HG02943 (cell line): Measurements from ENCODE around the gene ZNF528.
A peak's percentile ranks its signal among the peaks of the same experiment; 100 is the strongest.

Experiments used
- ATAC-seq: cut with Tn5 transposase; IDR thresholded peaks from one replicate; pipeline ENCODE4 v1.9.1; 2021; ENCODE audit warnings: mild to moderate bottlenecking, low read depth, moderate library complexity; ENCODE audit not compliant: unreplicated experiment

ZNF528 gene

GRCh38 chr19:52397310-52398080 lies at the start of gene ZNF528:
Gene ZNF528 (plus strand): TSS chr19:52397849. CDS start chr19:52402014, 4,165 bp downstream.
- peak; percentile 69 for ATAC-seq

- ATAC-seq = no peak
These were observed 46.1 kb upstream of the ZNF528 start for GRCh38 chr19:52351512-52351911.

- no peak for ATAC-seq
These were observed 31.2 kb upstream of the ZNF528 start for GRCh38 chr19:52366414-52366824.

GRCh38 chr19:52369559-52370340 lies 27.9 kb upstream of the ZNF528 start, which contains the start of gene ZNF880:
Gene ZNF880 (plus strand): TSS chr19:52369923. CDS start chr19:52369966, 43 bp downstream.
- ATAC-seq = peak; percentile 87

- ATAC-seq = no peak
These were observed 27.3 kb upstream of the ZNF528 start for GRCh38 chr19:52370341-52370710.

GRCh38 chr19:52391135-52391534 lies 6.5 kb upstream of the ZNF528 start:
- ATAC-seq = no peak

GRCh38 chr19:52398081-52398441 lies 412 bp downstream of the ZNF528 start:
- ATAC-seq = no peak

GRCh38 chr19:52410276-52410675 lies 12.6 kb downstream of the ZNF528 start:
- ATAC-seq = no peak

- ATAC-seq = no peak
These were observed 18.1 kb downstream of the ZNF528 start for GRCh38 chr19:52415711-52416110.

GRCh38 chr19:52428937-52429336 lies 31.3 kb downstream of the ZNF528 start, which contains the start of gene ZNF534:
Gene ZNF534 (plus strand): TSS chr19:52429148. CDS start chr19:52431475, 2,327 bp downstream.
- no peak for ATAC-seq

- no peak for ATAC-seq
These were observed 44.5 kb downstream of the ZNF528 start for GRCh38 chr19:52442179-52442578.

GRCh38 chr19:52444506-52444905 lies 46.9 kb downstream of the ZNF528 start:
- no peak for ATAC-seq

GRCh38 chr19:52451241-52451640 lies 53.6 kb downstream of the ZNF528 start:
- no peak for ATAC-seq

- no peak for ATAC-seq
These were observed 55.9 kb downstream of the ZNF528 start, which contains the start of gene ZNF578 for GRCh38 chr19:52453324-52454094. Gene ZNF578 (plus strand): TSS chr19:52453553. CDS start chr19:52501846, 48,293 bp downstream.

- ATAC-seq = no peak
These were observed 67.3 kb downstream of the ZNF528 start for GRCh38 chr19:52464798-52465470.
